WTC11 (cell line): ENCODE measurements around the gene DLX1. TPM values are rescaled to one million over a fixed set of nuclear protein-coding genes. Genes with fewer than 3 reads are reported as not detected.

Experiments
- ATAC-seq: fragments of 200-7000 bp; cut with Tn5 transposase; 2 replicates; pipeline ENCODE4 v1.10.0; 2021; ENCODE audit warnings: mild to moderate bottlenecking, moderate library complexity
- CTCF ChIA-PET: fragments of 300-600 bp; sonication (Branson Sonifier 250); formaldehyde crosslinking; loops from one replicate; lab custom pipeline; 2021; ENCODE audit warnings: antibody characterized with exemption; lab: Charles Lee
- POLR2A ChIA-PET: fragments of 350-600 bp; sonication (Branson Sonifier 250); formaldehyde crosslinking; loops from one replicate; lab custom pipeline; 2021; ENCODE audit warnings: antibody characterized with exemption; lab: Charles Lee
- DNase-seq: peaks from one replicate; pipeline ENCODE4 v3.0.0; 2021; ENCODE audit warnings: low spot score
- H3K27ac Mint-ChIP-seq: 2 replicates; pipeline ENCODE4 v1.8.0; 2021; ENCODE audit warnings: mixed read lengths
- H3K27me3 Mint-ChIP-seq: 2 replicates; pipeline ENCODE4 v1.8.0; 2021; ENCODE audit warnings: low read depth, mild to moderate bottlenecking, moderate library complexity, mixed read lengths
- H3K36me3 Mint-ChIP-seq: 2 replicates; pipeline ENCODE4 v1.8.0; 2021; ENCODE audit warnings: mixed read lengths
- H3K4me1 Mint-ChIP-seq: 2 replicates; pipeline ENCODE4 v1.8.0; 2022; ENCODE audit warnings: mixed read lengths
- H3K4me3 Mint-ChIP-seq: 2 replicates; pipeline ENCODE4 v1.8.0; 2021; ENCODE audit warnings: mild to moderate bottlenecking, moderate library complexity, mixed read lengths
- H3K9me3 Mint-ChIP-seq: 2 replicates; pipeline ENCODE4 v1.8.0; 2021; ENCODE audit warnings: mixed read lengths
- CBFB ChIP-seq: sonication (generic); formaldehyde crosslinking; IDR thresholded peaks from 2 replicates; pipeline ENCODE4 v1.8.1; 2022; ENCODE audit warnings: mild to moderate bottlenecking, low read depth, missing genetic modification reagents
- IRF2 ChIP-seq: sonication (generic); formaldehyde crosslinking; IDR thresholded peaks from 2 replicates; pipeline ENCODE4 v1.8.0; 2022; ENCODE audit warnings: low read depth, missing genetic modification reagents, borderline replicate concordance
- MXD4 ChIP-seq: fragments of 250-450 bp; sonication (Bioruptor Pico); IDR thresholded peaks from 2 replicates; pipeline ENCODE4 v1.8.0; 2021; ENCODE audit warnings: mild to moderate bottlenecking, moderate library complexity, borderline replicate concordance
- OVOL2 ChIP-seq: fragments of 250-450 bp; sonication (Bioruptor Pico); IDR thresholded peaks from 2 replicates; pipeline ENCODE4 v1.9.0; 2021; ENCODE audit warnings: mild to moderate bottlenecking, borderline replicate concordance
- RORB ChIP-seq: fragments of 250-450 bp; sonication (Bioruptor Pico); IDR thresholded peaks from 2 replicates; pipeline ENCODE4 v1.9.0; 2021; ENCODE audit warnings: mild to moderate bottlenecking
- ZNF138 ChIP-seq: sonication (generic); formaldehyde crosslinking; conservative IDR thresholded peaks from 2 replicates; pipeline ENCODE4 v1.8.1; 2022; ENCODE audit warnings: mild to moderate bottlenecking, moderate library complexity, missing genetic modification reagents
- total RNA-seq: library from RNA; stranded (reverse); gene quantifications from 3 replicates; pipeline ENCODE4 v1.2.3, GENCODE V29; 2021
- TF ChIP-seq, protein P1 (sequence below): fragments of 200-600 bp; IDR thresholded peaks from 2 replicates; pipeline ENCODE4 v1.8.0; 2022; ENCODE audit warnings: antibody characterized with exemption
- TF ChIP-seq, protein P2 (sequence below): sonication (generic); formaldehyde crosslinking; IDR thresholded peaks from 2 replicates; pipeline ENCODE4 v1.8.0; 2022; ENCODE audit warnings: mild to moderate bottlenecking, missing genetic modification reagents
- TF ChIP-seq, protein P3 (sequence below): sonication (generic); formaldehyde crosslinking; IDR thresholded peaks from 2 replicates; pipeline ENCODE4 v1.8.0; 2022; ENCODE audit warnings: mild to moderate bottlenecking, missing genetic modification reagents
- TF ChIP-seq, protein P4 (sequence below): fragments of 250-450 bp; sonication (Bioruptor Pico); IDR thresholded peaks from 2 replicates; pipeline ENCODE4 v1.9.0; 2021; ENCODE audit warnings: mild to moderate bottlenecking

Gene DLX1
- total RNA-seq, 1 experiment from 2014 or later: not detected

DNA sequence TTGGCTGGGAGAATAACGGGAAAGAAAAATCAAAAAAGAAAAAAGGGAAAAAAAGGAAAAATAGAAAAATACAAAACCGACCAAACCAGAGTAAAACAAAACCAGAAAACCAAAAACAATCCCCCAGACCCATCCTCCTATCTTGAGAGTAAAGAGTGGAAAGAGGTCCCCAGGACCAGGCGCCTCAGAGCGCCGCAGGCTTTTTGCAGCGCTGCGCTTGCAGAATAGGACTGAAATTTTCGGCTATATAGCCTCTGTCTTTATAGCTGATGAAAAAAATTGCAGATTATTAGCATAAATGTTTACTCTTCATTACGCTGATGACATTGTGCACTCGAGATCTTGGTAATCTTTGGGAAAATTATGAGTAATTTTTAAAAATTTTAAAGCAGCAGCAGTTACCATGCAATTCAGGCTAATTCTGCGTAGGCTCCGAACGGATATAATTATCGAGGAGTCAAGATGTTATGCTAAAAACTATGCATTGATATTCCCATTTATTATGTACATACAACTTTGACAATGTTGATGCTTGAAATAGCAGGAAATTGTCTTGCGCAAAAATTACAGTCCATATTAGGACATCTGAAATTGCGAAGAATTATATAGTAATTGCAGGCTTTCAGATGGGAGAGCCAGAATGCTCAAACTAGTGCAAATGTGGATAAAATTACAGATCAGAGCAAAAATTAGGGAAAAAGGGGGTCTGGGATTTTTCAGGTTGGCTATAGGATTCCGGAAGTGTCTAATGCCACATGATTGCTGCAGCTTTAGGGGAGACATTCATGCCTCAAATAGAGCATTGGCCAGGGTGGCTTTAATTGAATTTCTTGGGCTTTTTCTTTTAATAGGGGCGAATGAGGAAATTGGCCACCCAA is 8.3 kb downstream of the DLX1 start (continued):
- no peak for TF ChIP-seq OVOL2 (CRISPR knock-in tag)
- TF ChIP-seq, protein P1, sequence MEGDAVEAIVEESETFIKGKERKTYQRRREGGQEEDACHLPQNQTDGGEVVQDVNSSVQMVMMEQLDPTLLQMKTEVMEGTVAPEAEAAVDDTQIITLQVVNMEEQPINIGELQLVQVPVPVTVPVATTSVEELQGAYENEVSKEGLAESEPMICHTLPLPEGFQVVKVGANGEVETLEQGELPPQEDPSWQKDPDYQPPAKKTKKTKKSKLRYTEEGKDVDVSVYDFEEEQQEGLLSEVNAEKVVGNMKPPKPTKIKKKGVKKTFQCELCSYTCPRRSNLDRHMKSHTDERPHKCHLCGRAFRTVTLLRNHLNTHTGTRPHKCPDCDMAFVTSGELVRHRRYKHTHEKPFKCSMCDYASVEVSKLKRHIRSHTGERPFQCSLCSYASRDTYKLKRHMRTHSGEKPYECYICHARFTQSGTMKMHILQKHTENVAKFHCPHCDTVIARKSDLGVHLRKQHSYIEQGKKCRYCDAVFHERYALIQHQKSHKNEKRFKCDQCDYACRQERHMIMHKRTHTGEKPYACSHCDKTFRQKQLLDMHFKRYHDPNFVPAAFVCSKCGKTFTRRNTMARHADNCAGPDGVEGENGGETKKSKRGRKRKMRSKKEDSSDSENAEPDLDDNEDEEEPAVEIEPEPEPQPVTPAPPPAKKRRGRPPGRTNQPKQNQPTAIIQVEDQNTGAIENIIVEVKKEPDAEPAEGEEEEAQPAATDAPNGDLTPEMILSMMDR: no peak
- TF ChIP-seq, protein P2, sequence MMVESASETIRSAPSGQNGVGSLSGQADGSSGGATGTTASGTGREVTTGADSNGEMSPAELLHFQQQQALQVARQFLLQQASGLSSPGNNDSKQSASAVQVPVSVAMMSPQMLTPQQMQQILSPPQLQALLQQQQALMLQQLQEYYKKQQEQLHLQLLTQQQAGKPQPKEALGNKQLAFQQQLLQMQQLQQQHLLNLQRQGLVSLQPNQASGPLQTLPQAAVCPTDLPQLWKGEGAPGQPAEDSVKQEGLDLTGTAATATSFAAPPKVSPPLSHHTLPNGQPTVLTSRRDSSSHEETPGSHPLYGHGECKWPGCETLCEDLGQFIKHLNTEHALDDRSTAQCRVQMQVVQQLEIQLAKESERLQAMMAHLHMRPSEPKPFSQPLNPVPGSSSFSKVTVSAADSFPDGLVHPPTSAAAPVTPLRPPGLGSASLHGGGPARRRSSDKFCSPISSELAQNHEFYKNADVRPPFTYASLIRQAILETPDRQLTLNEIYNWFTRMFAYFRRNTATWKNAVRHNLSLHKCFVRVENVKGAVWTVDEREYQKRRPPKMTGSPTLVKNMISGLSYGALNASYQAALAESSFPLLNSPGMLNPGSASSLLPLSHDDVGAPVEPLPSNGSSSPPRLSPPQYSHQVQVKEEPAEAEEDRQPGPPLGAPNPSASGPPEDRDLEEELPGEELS (CRISPR knock-in tag): no peak
- TF ChIP-seq, protein P3, sequence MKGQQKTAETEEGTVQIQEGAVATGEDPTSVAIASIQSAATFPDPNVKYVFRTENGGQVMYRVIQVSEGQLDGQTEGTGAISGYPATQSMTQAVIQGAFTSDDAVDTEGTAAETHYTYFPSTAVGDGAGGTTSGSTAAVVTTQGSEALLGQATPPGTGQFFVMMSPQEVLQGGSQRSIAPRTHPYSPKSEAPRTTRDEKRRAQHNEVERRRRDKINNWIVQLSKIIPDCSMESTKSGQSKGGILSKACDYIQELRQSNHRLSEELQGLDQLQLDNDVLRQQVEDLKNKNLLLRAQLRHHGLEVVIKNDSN (CRISPR knock-in tag): no peak
- TF ChIP-seq IRF2 (CRISPR knock-in tag): no peak
- no peak for TF ChIP-seq CBFB (CRISPR knock-in tag)

DNA sequence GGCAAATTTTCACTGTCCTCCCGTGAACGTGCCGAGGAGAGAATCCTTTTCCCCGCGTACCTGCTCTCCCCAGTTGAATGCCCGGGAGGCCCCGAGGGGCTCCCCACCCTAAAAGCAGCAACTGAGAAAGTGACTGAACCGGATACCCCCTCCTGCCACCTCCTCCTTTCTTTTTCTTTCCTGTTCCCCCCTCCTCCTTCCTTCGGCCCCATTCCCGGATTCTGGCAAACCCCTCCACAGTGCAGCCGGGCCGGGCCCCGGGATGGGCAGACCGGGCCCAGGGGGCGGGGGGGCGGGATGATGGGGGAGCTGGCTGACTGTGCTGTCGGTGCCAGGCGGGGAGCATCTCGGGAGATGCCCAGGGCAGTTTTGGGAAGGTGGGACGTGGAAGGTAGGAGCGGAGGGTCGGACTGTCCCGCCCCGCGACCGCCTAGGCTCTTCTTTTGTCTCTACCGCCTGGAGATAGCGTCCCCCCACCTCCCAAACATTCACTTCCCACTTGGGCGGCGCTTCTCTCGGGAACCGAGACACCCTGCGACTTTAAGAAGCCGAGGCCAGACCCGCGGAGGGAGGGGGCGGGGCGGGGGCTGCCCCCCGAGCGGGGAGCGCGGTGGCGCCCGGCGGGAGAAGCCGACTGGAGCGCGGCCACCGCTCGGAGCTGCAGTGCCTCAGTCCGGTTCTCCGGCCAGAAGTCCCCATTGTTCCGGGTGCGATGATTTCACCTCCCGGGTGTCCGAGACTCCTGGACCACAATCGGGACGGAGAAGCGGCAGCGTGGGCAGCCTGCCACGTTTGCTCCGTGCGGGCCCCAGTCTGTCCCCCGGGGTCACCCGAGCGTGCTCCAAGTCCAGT is 9.2 kb downstream of the DLX1 start:
- Mint-ChIP-seq H3K36me3 (no peaks in the 10 kb centered on the region), H3K27ac (no peak overlapping the region), H3K9me3 (no peaks in the 10 kb centered on the region), H3K27me3 (peaks cover 100% of the 10 kb centered on the region), H3K4me3 (peak overlapping the region; percentile 72), H3K4me1 (peaks cover 61% of the 10 kb centered on the region)
- DNase-seq: peak; percentile 44
- ChIA-PET CTCF (interaction anchor here (0.9 to 5.1 kb wide), 6 partner anchors 7 to 391 kb away, joined by 3 to 47 read pairs (median 18); partner anchors contain the start of gene DLX1), POLR2A (interaction anchor here (2.5 kb wide), 1 partner anchor 10 kb away, joined by 13 read pairs; the partner anchor contains the start of gene DLX1)
- no peak for TF ChIP-seq ZNF138 (CRISPR knock-in tag)
- peak; percentile 2 for ATAC-seq

DNA sequence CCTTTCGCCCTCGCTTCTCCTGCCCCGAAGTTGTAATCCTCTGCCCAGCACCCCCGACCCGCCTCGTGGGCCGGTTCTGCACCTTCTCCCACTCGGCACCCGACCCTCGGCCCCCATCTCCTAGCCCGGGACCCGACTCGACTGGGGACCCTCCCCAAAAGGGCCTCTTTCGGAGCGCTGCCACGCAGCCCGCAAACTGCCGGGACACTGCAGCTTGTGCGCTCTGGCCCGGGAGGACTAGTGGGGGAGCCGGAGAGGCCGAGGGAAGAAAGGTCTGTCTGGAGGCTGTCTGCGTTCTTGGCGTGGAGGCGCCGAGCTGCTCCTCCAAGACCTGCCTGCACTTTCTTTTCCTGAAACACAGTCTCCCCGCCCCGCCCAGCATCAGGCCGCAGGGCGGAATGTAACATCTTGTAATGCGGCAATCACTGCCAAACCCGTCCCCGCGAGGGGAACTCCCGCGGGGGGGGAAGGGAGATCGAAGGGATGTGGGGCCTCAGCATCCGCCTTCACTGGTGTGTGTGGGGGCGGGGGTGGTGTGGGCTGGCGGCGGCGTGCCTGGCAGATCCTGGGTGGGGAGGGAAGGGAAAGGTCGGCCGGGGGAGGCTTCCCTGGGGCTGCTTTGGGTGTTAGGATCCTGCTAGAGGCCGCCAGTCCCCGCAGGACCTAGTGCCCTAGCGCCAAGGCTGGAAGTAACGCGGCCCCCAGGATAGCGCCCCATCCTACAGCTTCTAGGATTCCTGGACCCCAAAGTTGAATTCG is 10.0 kb downstream of the DLX1 start:
- peaks cover 53% of the 10 kb centered on the region for H3K4me1 Mint-ChIP-seq

More for the DNA sequence above, 10.0 kb downstream of the DLX1 start:
- POLR2A ChIA-PET: interaction anchor here (2.5 kb wide), 1 partner anchor 11 kb away, joined by 13 read pairs; the partner anchor contains the start of gene DLX1
- no peak overlapping the region for H3K27ac Mint-ChIP-seq
- DNase-seq: peak; percentile 79
- no peaks in the 10 kb centered on the region for H3K9me3 Mint-ChIP-seq
- H3K27me3 Mint-ChIP-seq: peaks cover 100% of the 10 kb centered on the region
- no peaks in the 10 kb centered on the region for H3K36me3 Mint-ChIP-seq
- peak; percentile 26 for ATAC-seq
- TF ChIP-seq RORB (CRISPR knock-in tag): no peak
- TF ChIP-seq, protein P4, sequence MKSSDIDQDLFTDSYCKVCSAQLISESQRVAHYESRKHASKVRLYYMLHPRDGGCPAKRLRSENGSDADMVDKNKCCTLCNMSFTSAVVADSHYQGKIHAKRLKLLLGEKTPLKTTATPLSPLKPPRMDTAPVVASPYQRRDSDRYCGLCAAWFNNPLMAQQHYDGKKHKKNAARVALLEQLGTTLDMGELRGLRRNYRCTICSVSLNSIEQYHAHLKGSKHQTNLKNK (CRISPR knock-in tag): no peak
- no peak for TF ChIP-seq MXD4 (CRISPR knock-in tag)
- TF ChIP-seq ZNF138 (CRISPR knock-in tag): no peak
- CTCF ChIA-PET: interaction anchor here (0.6 to 5.1 kb wide), 12 partner anchors 8 to 516 kb away, joined by 3 to 47 read pairs (median 4); partner anchors contain the start of gene DLX1
- peak overlapping the region; percentile 72 for H3K4me3 Mint-ChIP-seq
